H1 (cell line): ENCODE measurements around the gene NCAM1. TPM values are rescaled to one million over a fixed set of nuclear protein-coding genes. Genes with fewer than 3 reads are reported as not detected.

Experiments
- CTCF ChIA-PET: fragments of 300-600 bp; sonication (Branson Sonifier 250); formaldehyde crosslinking; loops from one replicate; lab custom pipeline; 2021; ENCODE audit not compliant: partially characterized antibody; lab: Charles Lee
- POLR2A ChIA-PET: fragments of 300-600 bp; sonication (Branson Sonifier 250); formaldehyde crosslinking; loops from one replicate; lab custom pipeline; 2021; ENCODE audit warnings: inconsistent platforms; ENCODE audit not compliant: partially characterized antibody; lab: Charles Lee
- DNase-seq, 2 experiments: peaks; one replicate each; pipeline versions ENCODE4 v3.0.0 to v3.0.0-alpha.2; 2010 to 2022; ENCODE audit warnings: low spot score in 2 of 2, low read depth in 1 of 2, mixed read lengths in 1 of 2
- FAIRE-seq: peaks from 2 replicates; lab custom pipeline; 2011; peaks lifted over from hg19 to GRCh38; lab: Jason Lieb, UNC
- H2AFZ ChIP-seq: 2 replicates; pipeline ENCODE4 v1.8.1; 2012; ENCODE audit warnings: low read length, inconsistent platforms
- H2AK5ac ChIP-seq: 2 replicates; pipeline ENCODE4 v1.6.1; 2013; ENCODE audit warnings: low read depth, low read length
- H2BK120ac ChIP-seq: replicated peaks from 2 replicates; pipeline ENCODE3; 2013; ENCODE audit warnings: low read depth, low read length, inconsistent platforms
- H2BK12ac ChIP-seq: 2 replicates; pipeline ENCODE4 v1.6.1; 2013; ENCODE audit warnings: low read depth, low read length
- H2BK15ac ChIP-seq: 2 replicates; pipeline ENCODE4 v1.6.1; 2013; ENCODE audit warnings: low read length
- H2BK20ac ChIP-seq: 2 replicates; pipeline ENCODE4 v1.6.1; 2013; ENCODE audit warnings: low read length
- H2BK5ac ChIP-seq: 2 replicates; pipeline ENCODE4 v1.6.1; 2013; ENCODE audit warnings: low read depth, low read length
- H3K14ac ChIP-seq: 2 replicates; pipeline ENCODE4 v1.6.1; 2013; ENCODE audit warnings: inconsistent platforms; ENCODE audit not compliant: insufficient read length
- H3K18ac ChIP-seq: 2 replicates; pipeline ENCODE4 v1.6.1; 2013; ENCODE audit warnings: low read length; ENCODE audit errors: extremely low read depth
- H3K23ac ChIP-seq: 2 replicates; pipeline ENCODE4 v1.6.1; 2013; ENCODE audit warnings: inconsistent platforms; ENCODE audit not compliant: insufficient read length
- H3K23me2 ChIP-seq: 2 replicates; pipeline ENCODE4 v1.6.1; 2013; ENCODE audit warnings: low read depth, low read length
- H3K27ac ChIP-seq: 2 replicates; pipeline ENCODE4 v1.6.1; 2011; ENCODE audit warnings: low read depth, low read length, inconsistent platforms
- H3K27me3 ChIP-seq, 4 experiments: replicated peaks in 1 of 4; 1 replicate in 1 of 4; 2 replicates in 3 of 4; pipeline versions ENCODE4 v1.6.1 to v1.8.1; 2011 to 2013; ENCODE audit warnings: low read length in 3 of 4, mild to moderate bottlenecking in 3 of 4, inconsistent platforms in 2 of 4, mixed read lengths in 2 of 4, moderate library complexity in 1 of 4; ENCODE audit not compliant: control insufficient read depth in 3 of 4, insufficient read depth in 3 of 4; ENCODE audit errors: extremely low read depth in 1 of 4
- H3K36me3 ChIP-seq, 4 experiments: 2 replicates each; pipeline versions ENCODE4 v1.6.1 to v1.8.1; 2011 to 2013; ENCODE audit warnings: mild to moderate bottlenecking in 4 of 4, low read length in 3 of 4, moderate library complexity in 2 of 4, control low read depth in 1 of 4, inconsistent platforms in 1 of 4; ENCODE audit not compliant: insufficient read depth in 4 of 4, control insufficient read depth in 2 of 4
- H3K4ac ChIP-seq: replicated peaks from 2 replicates; pipeline ENCODE3; 2013; ENCODE audit warnings: low read length, low read depth, mixed read lengths, inconsistent platforms; ENCODE audit not compliant: insufficient read length
- H3K4me1 ChIP-seq, 4 experiments: replicated peaks in 1 of 4; 1 replicate in 1 of 4; 2 replicates in 3 of 4; pipeline versions ENCODE4 v1.6.1 to v1.8.1; 2011 to 2013; ENCODE audit warnings: low read length in 3 of 4, inconsistent platforms in 2 of 4, mixed read lengths in 1 of 4; ENCODE audit not compliant: insufficient read depth in 4 of 4, control insufficient read depth in 3 of 4
- H3K4me2 ChIP-seq, 2 experiments: 2 replicates each; pipeline versions ENCODE4 v1.6.1 to v1.8.1; 2011 to 2013; ENCODE audit warnings: low read depth in 2 of 2, low read length in 2 of 2, control low read depth in 1 of 2, inconsistent platforms in 1 of 2, mild to moderate bottlenecking in 1 of 2; ENCODE audit not compliant: insufficient read depth in 1 of 2
- H3K4me3 ChIP-seq, 4 experiments: fragments of 200-600, 300-600 bp in 1 of 4; sonication (generic), shearing (Covaris generic), sonication (Bioruptor Twin) in 1 of 4; 2 replicates each; pipeline versions ENCODE4 v1.5.1 to v1.8.1; 2011 to 2016; ENCODE audit warnings: low read length in 4 of 4, low read depth in 3 of 4, control low read depth in 2 of 4, inconsistent platforms in 2 of 4, mild to moderate bottlenecking in 2 of 4, mixed read lengths in 1 of 4, moderate library complexity in 1 of 4; ENCODE audit not compliant: insufficient read depth in 2 of 4; ENCODE audit errors: extremely low read depth in 1 of 4
- H3K56ac ChIP-seq: replicated peaks from 2 replicates; pipeline ENCODE3; 2013; ENCODE audit warnings: low read depth, mild to moderate bottlenecking, mixed read lengths, low read length, inconsistent platforms; ENCODE audit not compliant: insufficient read length
- H3K79me1 ChIP-seq: 2 replicates; pipeline ENCODE4 v1.6.1; 2013; ENCODE audit warnings: low read depth, low read length, control low read depth
- H3K79me2 ChIP-seq, 2 experiments: 2 replicates each; pipeline versions ENCODE4 v1.6.1 to v1.8.1; 2012 to 2013; ENCODE audit warnings: low read length in 2 of 2, mild to moderate bottlenecking in 2 of 2, inconsistent platforms in 1 of 2; ENCODE audit not compliant: insufficient read depth in 2 of 2, control insufficient read depth in 1 of 2
- H3K9ac ChIP-seq, 4 experiments: replicated peaks in 1 of 4; 1 replicate in 1 of 4; 2 replicates in 3 of 4; pipeline versions ENCODE4 v1.6.1 to v1.8.1; 2011 to 2013; ENCODE audit warnings: low read depth in 3 of 4, low read length in 3 of 4, control low read depth in 2 of 4, mild to moderate bottlenecking in 2 of 4, moderate library complexity in 2 of 4, inconsistent platforms in 1 of 4; ENCODE audit errors: extremely low read depth in 1 of 4
- H3K9me3 ChIP-seq, 2 experiments: 2 replicates each; pipeline versions ENCODE4 v1.6.1 to v1.8.1; 2012 to 2013; ENCODE audit warnings: mild to moderate bottlenecking in 2 of 2, moderate library complexity in 2 of 2, control low read depth in 1 of 2, inconsistent platforms in 1 of 2, low read depth in 1 of 2, low read length in 1 of 2, mixed read lengths in 1 of 2; ENCODE audit not compliant: insufficient read depth in 2 of 2
- H4K20me1 ChIP-seq, 2 experiments: replicated peaks in 1 of 2; 2 replicates each; pipeline versions ENCODE3 to v1.8.1; 2011 to 2013; ENCODE audit warnings: inconsistent platforms in 2 of 2, low read length in 2 of 2, mild to moderate bottlenecking in 1 of 2; ENCODE audit not compliant: insufficient read depth in 2 of 2, control insufficient read depth in 1 of 2
- H4K5ac ChIP-seq: 2 replicates; pipeline ENCODE4 v1.6.1; 2013; ENCODE audit warnings: low read length, low read depth, mixed read lengths, inconsistent platforms; ENCODE audit not compliant: insufficient read length
- H4K8ac ChIP-seq: 2 replicates; pipeline ENCODE4 v1.8.0; 2013; ENCODE audit warnings: mild to moderate bottlenecking, moderate library complexity, low read length, inconsistent platforms; ENCODE audit not compliant: insufficient read depth; ENCODE audit errors: extremely low read depth
- H4K91ac ChIP-seq: replicated peaks from 2 replicates; pipeline ENCODE3; 2013; ENCODE audit warnings: low read length, mixed read lengths, inconsistent platforms; ENCODE audit not compliant: insufficient read length
- JUND ChIP-seq: IDR thresholded peaks from 2 replicates; pipeline ENCODE4 v1.6.1; 2011; ENCODE audit warnings: mild to moderate bottlenecking, improper control_type of control experiment, low read length
- TEAD4 ChIP-seq: IDR thresholded peaks from 2 replicates; pipeline ENCODE4 v1.6.1; 2012; ENCODE audit warnings: low read depth, low read length, inconsistent platforms, mixed read lengths
- WGBS, 2 experiments: shearing (Covaris generic) in 1 of 2; methylation state at CpG; one replicate each; pipeline versions ENCODE4 v1.1.6 to v1.1.7; 2013 to 2015; ENCODE audit warnings: low lambda C conversion rate in 2 of 2, mixed read lengths in 2 of 2, inconsistent platforms in 1 of 2, low coverage in 1 of 2, missing lambda C conversion rate in 1 of 2; ENCODE audit not compliant: insufficient replicate concordance in 2 of 2, insufficient coverage in 1 of 2, insufficient read length in 1 of 2; ENCODE audit errors: extremely low coverage in 1 of 2, missing lambda C conversion rate in 1 of 2; 5-methylcytosine and 5-hydroxymethylcytosine counted together
- polyA plus RNA-seq, 7 experiments: library from polyadenylated mRNA; depleted of rRNA in 3 of 7; stranded (reverse) in 5 of 7; unstranded in 2 of 7; fragments of >200 nt in 5 of 7; fragments of 200-250 nt in 2 of 7; gene quantifications; 1 replicate in 5 of 7; 2 replicates in 1 of 7; 4 replicates in 1 of 7; pipeline versions ENCODE4 v1.2.1 to v1.2.3, GENCODE V29; 2011 to 2013; ENCODE audit warnings: missing spikeins in 2 of 7, mixed read lengths in 2 of 7
- total RNA-seq: library from RNA; stranded (reverse); fragmentation: NEBNext Ultra II Directional; extraction: Animal tissue kit (Norgen Biotek cat#: 25700); gene quantifications from 2 replicates; pipeline ENCODE4 v1.2.1, GENCODE V29; 2021

Gene NCAM1
- total and polyA plus RNA-seq, 2 of the 8 experiments (the other 6 are each of a cell fraction or from before 2014, with no cell fraction given), result 3.1 to 4.3 TPM

- CTCF ChIA-PET, result interaction anchor here (0.6 kb wide), 1 partner anchor 15 kb away, joined by 3 read pairs; no protein-coding TSS in a partner anchor
Observed at GRCh38 chr11:113073290-113073953, 112.2 kb downstream of the NCAM1 start.

More at GRCh38 chr11:113073290-113073953, 112.2 kb downstream of the NCAM1 start:
- H3K56ac ChIP-seq, result no peak overlapping the region
- no peak overlapping the region for H2BK120ac ChIP-seq
- no peaks in the 10 kb centered on the region for H3K9me3 ChIP-seq
- no peaks in the 10 kb centered on the region for H3K36me3 ChIP-seq
- no peak overlapping the region for H3K18ac ChIP-seq
- H2BK5ac ChIP-seq, result no peak overlapping the region
- no peak overlapping the region for H2BK12ac ChIP-seq
- H3K4me3 ChIP-seq, result no peak overlapping the region
- no peaks in the 10 kb centered on the region for H3K27me3 ChIP-seq
- H2AFZ ChIP-seq, result no peak overlapping the region
- H4K91ac ChIP-seq, result no peak overlapping the region
- no peak for TF ChIP-seq TEAD4
- TF ChIP-seq JUND, result no peak
- no peak overlapping the region for H4K8ac ChIP-seq
- H3K4ac ChIP-seq, result no peak overlapping the region
- H3K14ac ChIP-seq, result no peak overlapping the region
- no peak for DNase-seq
- H3K4me2 ChIP-seq, result no peak overlapping the region
- H3K79me2 ChIP-seq, result no peaks in the 10 kb centered on the region
- POLR2A ChIA-PET, result no interaction called here
- H3K9ac ChIP-seq, result no peak overlapping the region
- no peak overlapping the region for H4K5ac ChIP-seq
- H2AK5ac ChIP-seq, result no peak overlapping the region
- no peak overlapping the region for H2BK20ac ChIP-seq
- H3K4me1 ChIP-seq, result peaks cover 0 to 3% (median 0%) of the 10 kb centered on the region in 4 experiments; a peak in 1 of 7 replicates
- no peak for FAIRE-seq
- H4K20me1 ChIP-seq, result no peaks in the 10 kb centered on the region
- 95% methylated on average over 3 of the region's 3 CpGs; no CpG with 5 or more reads in 1 of the 2 experiments for WGBS, 2 experiments
- no peak overlapping the region for H3K27ac ChIP-seq
- H2BK15ac ChIP-seq, result no peak overlapping the region
- H3K23ac ChIP-seq, result no peak overlapping the region
- no peaks in the 10 kb centered on the region for H3K23me2 ChIP-seq
- no peaks in the 10 kb centered on the region for H3K79me1 ChIP-seq
